Transverse colon (tissue), 4 donors: ENCODE measurements around the gene MYDGF.

Source experiments
- CTCF ChIP-seq, 5 experiments: fragments of 200-600 bp in 3 of 5; fragments of 450-650 bp in 2 of 5; sonication (generic) in 3 of 5; IDR thresholded peaks; 1 replicate in 2 of 5; 2 replicates in 3 of 5; pipeline ENCODE4 v1.5.1; 2016 to 2017; ENCODE audit warnings: antibody characterized with exemption in 5 of 5, inconsistent platforms in 3 of 5, mild to moderate bottlenecking in 2 of 5, moderate library complexity in 1 of 5
- POLR2AphosphoS5 ChIP-seq, 3 donors: sonication (generic); formaldehyde crosslinking; IDR thresholded peaks; one replicate each; pipeline ENCODE4 v1.6.1; 2016; ENCODE audit warnings: antibody characterized with exemption in 3 of 3

GRCh38 chr19:4703671-4704316 is 33.7 kb upstream of the MYDGF start:
- no peak for TF ChIP-seq POLR2AphosphoS5 (IDR thresholded peaks at IDR 0.05)
- no peak for TF ChIP-seq CTCF (IDR thresholded peaks at IDR 0.05)
